Testis (tissue), 2 donors: Measurements from ENCODE around the gene ELOVL1.
"Not testable (repeated sequence)": the region's sequence is repeated elsewhere in the genome, so short reads cannot be mapped to it uniquely, and the experiment has no call there.

Experiments
- POLR2A ChIP-seq: fragments of 450-650 bp; IDR thresholded peaks from one replicate; pipeline ENCODE4 v1.6.1; 2017; ENCODE audit warnings: antibody characterized with exemption, mild to moderate bottlenecking, moderate library complexity
- TF ChIP-seq, protein P1 (sequence below), 3 experiments: fragments of 450-650 bp in 2 of 3; fragments of 200-600 bp in 1 of 3; sonication (generic) in 1 of 3; IDR thresholded peaks; one replicate each; pipeline ENCODE4 v1.5.1; 2016 to 2019; ENCODE audit warnings: antibody characterized with exemption in 3 of 3, mild to moderate bottlenecking in 2 of 3, moderate library complexity in 1 of 3

GRCh38 chr1:43413426-43413825 lies 45.6 kb upstream of the ELOVL1 start:
- TF ChIP-seq, protein P1, sequence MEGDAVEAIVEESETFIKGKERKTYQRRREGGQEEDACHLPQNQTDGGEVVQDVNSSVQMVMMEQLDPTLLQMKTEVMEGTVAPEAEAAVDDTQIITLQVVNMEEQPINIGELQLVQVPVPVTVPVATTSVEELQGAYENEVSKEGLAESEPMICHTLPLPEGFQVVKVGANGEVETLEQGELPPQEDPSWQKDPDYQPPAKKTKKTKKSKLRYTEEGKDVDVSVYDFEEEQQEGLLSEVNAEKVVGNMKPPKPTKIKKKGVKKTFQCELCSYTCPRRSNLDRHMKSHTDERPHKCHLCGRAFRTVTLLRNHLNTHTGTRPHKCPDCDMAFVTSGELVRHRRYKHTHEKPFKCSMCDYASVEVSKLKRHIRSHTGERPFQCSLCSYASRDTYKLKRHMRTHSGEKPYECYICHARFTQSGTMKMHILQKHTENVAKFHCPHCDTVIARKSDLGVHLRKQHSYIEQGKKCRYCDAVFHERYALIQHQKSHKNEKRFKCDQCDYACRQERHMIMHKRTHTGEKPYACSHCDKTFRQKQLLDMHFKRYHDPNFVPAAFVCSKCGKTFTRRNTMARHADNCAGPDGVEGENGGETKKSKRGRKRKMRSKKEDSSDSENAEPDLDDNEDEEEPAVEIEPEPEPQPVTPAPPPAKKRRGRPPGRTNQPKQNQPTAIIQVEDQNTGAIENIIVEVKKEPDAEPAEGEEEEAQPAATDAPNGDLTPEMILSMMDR (IDR thresholded peaks at IDR 0.05) = not testable (repeated sequence)
- not testable (repeated sequence) for TF ChIP-seq POLR2A
